ENCODE measurements around the gene SLC48A1. TPM values are rescaled to one million over a fixed set of nuclear protein-coding genes. Genes with fewer than 3 reads are reported as not detected.

SLC48A1 gene
- total and polyA plus RNA-seq, 10 of the 15 experiments (the other 5 are each of a cell fraction or from before 2014, with no cell fraction given): 1.1 to 4.9 (median 1.9) TPM

GRCh38 chr12:47755655-47756562, 17.1 kb upstream of the SLC48A1 start (continued):
- TF ChIP-seq BCL3 (IDR thresholded peaks at IDR 0.05; ENCODE audit: borderline replicate concordance, insufficient read depth, low read depth, low read length, poor library complexity, severe bottlenecking) (no peak), HSF1 (IDR thresholded peaks at IDR 0.05; ENCODE audit: low read depth, low read length) (no peak), EP300 (IDR thresholded peaks at IDR 0.05; ENCODE audit: borderline replicate concordance in 1 of 2, control insufficient read depth in 1 of 2, low read depth in 2 of 2, low read length in 2 of 2) (no peak), SRF (IDR thresholded peaks at IDR 0.05; ENCODE audit: low read depth in 2 of 2, low read length in 2 of 2) (no peak), NFYA (IDR thresholded peaks at IDR 0.05; ENCODE audit: borderline replicate concordance, low read depth, low read length) (no peak), SREBF1 (IDR thresholded peaks at IDR 0.05; ENCODE audit: low read length) (no peak), KAT2A (conservative IDR thresholded peaks at IDR 0.05; ENCODE audit: control insufficient read depth, low read depth, low read length) (no peak), LARP7 (IDR thresholded peaks at IDR 0.05) (no peak), RUNX3 (IDR thresholded peaks at IDR 0.05; ENCODE audit: low read length) (no peak), JUNB (IDR thresholded peaks at IDR 0.05) (no peak), MTA2 (IDR thresholded peaks at IDR 0.05; ENCODE audit: low read depth) (no peak), ATF2 (IDR thresholded peaks at IDR 0.05; ENCODE audit: low read length) (no peak; the same call in 1 of the 2 replicates), SPI1 (IDR thresholded peaks at IDR 0.05; ENCODE audit: borderline replicate concordance, insufficient read depth, low read depth, low read length) (peak; percentile 16; the same call in 1 of the 2 replicates), CBX5 (IDR thresholded peaks at IDR 0.05; ENCODE audit: low read depth) (no peak), PKNOX1 (IDR thresholded peaks at IDR 0.05) (peak; percentile 25; the same call in 1 of the 2 replicates), TARDBP (IDR thresholded peaks at IDR 0.05; ENCODE audit: borderline replicate concordance) (no peak), FOXK2 (IDR thresholded peaks at IDR 0.05) (no peak), BACH1 (IDR thresholded peaks at IDR 0.05; ENCODE audit: borderline replicate concordance) (no peak), TCF12 (IDR thresholded peaks at IDR 0.05; ENCODE audit: low read depth, low read length) (no peak), ZNF24 (IDR thresholded peaks at IDR 0.05) (no peak), RAD21 (IDR thresholded peaks at IDR 0.05; ENCODE audit: insufficient read depth, low read depth, low read length) (no peak), NFYB (IDR thresholded peaks at IDR 0.05; ENCODE audit: insufficient read depth, low read depth, low read length) (no peak), IKZF2 (IDR thresholded peaks at IDR 0.05) (peak in 1 of 2 experiments; percentile 32; a peak in 2 of 4 replicates)
